C4-2B (cell line): Measurements from ENCODE around the gene ZNRF3.

Experiments used
- H3K27ac ChIP-seq: fragments of 450-650 bp; 2 replicates; pipeline ENCODE4 v1.5.1; 2017
- CTCF ChIP-seq: fragments of 450-650 bp; conservative IDR thresholded peaks from 2 replicates; pipeline ENCODE4 v1.5.1; 2017; ENCODE audit warnings: mild to moderate bottlenecking
- ZFX ChIP-seq: fragments of 450-650 bp; IDR thresholded peaks from 2 replicates; pipeline ENCODE4 v1.6.1; 2017

ZNRF3 gene

GRCh38 chr22:29087012-29087411 is 203.6 kb downstream of the ZNRF3 start:
- TF ChIP-seq ZFX (no peak), CTCF (no peak)
- H3K27ac ChIP-seq, result no peak overlapping the region

GRCh38 chr22:29088809-29089208 is 205.4 kb downstream of the ZNRF3 start:
- no peak for TF ChIP-seq CTCF
- TF ChIP-seq ZFX, result no peak
- no peak overlapping the region; the same call in 1 of the 2 replicates for H3K27ac ChIP-seq

GRCh38 chr22:29089507-29089906 is 206.1 kb downstream of the ZNRF3 start:
- H3K27ac ChIP-seq, result peak overlapping the region; percentile 50
- TF ChIP-seq ZFX, result no peak
- TF ChIP-seq CTCF, result no peak

DNA sequence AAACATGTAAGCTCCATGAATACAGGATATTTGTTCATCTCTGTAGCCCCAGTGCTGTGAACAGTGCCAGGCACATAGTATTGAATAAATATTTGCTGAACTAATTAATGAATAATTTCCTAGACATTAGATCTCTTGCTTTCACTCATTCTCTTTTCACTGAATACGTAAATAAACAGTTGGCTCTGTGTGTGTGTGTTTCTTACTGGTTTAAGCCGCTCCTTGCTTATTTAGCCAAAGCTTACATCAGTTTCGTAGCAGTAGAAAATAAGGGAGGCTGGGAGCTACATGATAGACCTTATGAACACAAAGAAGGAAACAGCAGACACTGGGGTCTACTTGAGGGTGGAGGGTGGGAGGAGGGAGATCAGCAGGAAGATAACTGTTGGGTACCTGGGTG is 206.7 kb downstream of the ZNRF3 start:
- H3K27ac ChIP-seq, result peak overlapping the region; percentile 50
- no peak for TF ChIP-seq ZFX
- TF ChIP-seq CTCF, result no peak

- no peak overlapping the region for H3K27ac ChIP-seq
- TF ChIP-seq CTCF (no peak), ZFX (no peak)
Observed at GRCh38 chr22:29092243-29092642, 208.9 kb downstream of the ZNRF3 start.

GRCh38 chr22:29093030-29093429 is 209.7 kb downstream of the ZNRF3 start:
- TF ChIP-seq CTCF, result no peak
- no peak for TF ChIP-seq ZFX
- H3K27ac ChIP-seq, result no peak overlapping the region

GRCh38 chr22:29093501-29094300 is 210.3 kb downstream of the ZNRF3 start:
- TF ChIP-seq ZFX (no peak), CTCF (no peak)
- no peak overlapping the region for H3K27ac ChIP-seq
